Hypothalamus (tissue), 51 donors: ENCODE data around the gene IGLON5.
A peak's percentile ranks its signal among the peaks of the same experiment; 100 is the strongest.

Experiments used
- DNase-seq, 51 donors: peaks; one replicate each; lab custom pipeline; 2025; lab: John Stamatoyannopoulos, UW

IGLON5 gene

GRCh38 chr19:51311351-51312257, at the start of gene IGLON5:
Gene IGLON5 (plus strand): TSS chr19:51311644. CDS start chr19:51311848, 204 bp downstream.
- DNase-seq: peak in 18 of 51 donors; percentile 9 to 63 (median 28)

DNA sequence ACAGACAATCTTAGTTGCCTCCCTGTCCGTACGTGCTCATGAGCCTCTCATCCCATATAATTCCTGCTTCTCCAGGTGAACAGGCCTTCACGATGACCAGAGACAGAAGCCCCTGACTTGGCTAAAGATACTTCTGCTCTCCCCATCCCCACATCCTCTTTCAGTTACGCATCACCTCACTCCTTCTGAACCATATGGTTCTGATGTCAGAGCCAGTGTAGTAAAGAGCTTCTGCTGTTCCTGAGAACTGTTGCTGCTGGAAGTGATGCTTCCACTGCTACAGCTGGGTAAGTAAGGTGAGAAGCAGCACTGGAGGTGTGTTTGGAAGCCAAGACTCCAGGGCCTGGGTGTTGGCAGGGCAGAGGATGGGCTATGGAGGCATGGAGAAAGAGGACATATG, 47.6 kb upstream of the IGLON5 start:
- no peak for DNase-seq

DNA sequence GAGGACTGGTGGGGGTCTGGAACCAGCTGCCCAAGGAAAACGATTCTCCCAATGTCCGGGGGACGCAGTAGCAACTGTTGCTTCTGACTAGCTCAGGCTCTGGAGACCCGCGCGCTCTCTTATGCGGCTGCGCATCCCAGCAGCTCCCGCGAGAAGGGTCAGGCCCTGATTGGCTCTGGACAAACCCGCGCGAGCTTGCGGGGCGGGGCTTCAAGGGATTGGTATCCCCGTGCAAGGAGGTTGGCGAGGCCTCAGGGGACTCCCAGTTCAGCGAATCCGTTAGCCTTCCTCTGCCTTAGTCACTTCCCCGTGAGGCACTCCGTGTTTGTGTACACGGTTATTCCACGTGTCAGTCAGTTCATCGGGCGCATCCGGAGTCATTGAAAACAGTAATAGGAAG, 40.4 kb upstream of the IGLON5 start:
- DNase-seq: peak in 7 of 51 donors; percentile 4 to 16 (median 11)

DNA sequence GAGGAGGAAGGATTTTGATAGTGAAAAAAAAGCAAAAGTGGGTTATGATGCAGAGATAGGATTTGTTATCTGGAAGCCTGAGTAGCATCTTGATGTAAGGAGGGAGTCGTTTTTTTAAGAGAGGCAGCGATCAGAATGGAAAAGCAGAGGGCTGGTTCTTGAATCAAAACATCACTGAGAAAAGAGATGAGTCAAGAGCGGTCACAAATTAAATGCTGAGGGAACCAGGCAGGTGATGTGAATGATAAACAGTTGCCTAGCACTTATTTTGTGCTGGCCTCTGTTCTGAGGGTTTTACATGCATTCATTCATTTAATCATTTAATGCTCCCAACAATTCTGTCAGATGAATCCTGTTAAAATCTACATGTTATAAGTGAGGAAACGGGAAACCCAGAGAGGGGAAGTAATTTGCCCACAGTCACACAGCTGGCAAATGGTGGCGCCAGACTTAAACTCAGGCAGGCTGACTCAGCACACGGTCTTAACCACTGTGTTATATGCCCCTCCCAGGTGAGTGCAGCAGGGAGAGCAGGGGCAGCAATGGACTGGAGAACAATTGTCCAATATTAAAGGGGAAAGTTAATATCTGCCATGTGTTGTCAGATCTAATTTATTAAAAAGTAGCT, 39.1 kb upstream of the IGLON5 start:
- DNase-seq: no peak

DNA sequence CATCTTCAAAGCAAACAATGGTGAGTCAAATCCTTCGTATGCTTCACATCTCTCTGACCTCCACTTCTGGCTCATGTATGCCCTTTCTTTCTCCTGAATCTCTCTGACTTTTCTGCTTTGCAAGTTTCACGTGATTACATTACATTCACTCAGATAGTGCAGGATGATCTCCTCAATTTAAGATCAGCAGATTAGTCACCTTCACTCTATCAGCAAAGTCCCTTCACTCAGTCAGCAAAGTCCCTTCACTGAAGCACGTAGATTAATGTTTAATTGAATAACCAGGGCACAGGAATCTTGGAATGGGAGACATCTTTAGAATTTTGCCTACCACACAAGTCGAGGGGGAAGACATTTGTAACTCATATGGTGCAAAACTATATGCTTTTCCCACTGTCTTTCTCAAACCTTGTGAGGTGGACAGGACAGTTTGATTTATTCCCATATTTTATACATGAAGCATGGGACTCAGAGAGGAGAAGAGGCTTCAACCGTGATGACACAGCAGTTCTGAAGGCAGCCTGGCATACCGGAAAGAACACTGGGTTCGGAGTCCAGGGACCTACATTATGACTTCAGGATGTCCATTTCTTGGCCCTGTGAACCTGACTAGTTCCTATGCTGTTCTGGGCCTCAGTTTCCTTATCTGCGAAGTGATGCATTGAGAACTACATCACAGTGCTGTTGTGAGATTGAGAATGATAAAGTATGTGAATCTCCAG, 37.2 kb upstream of the IGLON5 start:
- DNase-seq: no peak

GRCh38 chr19:51277112-51277511, 34.3 kb upstream of the IGLON5 start:
- DNase-seq: no peak

DNA sequence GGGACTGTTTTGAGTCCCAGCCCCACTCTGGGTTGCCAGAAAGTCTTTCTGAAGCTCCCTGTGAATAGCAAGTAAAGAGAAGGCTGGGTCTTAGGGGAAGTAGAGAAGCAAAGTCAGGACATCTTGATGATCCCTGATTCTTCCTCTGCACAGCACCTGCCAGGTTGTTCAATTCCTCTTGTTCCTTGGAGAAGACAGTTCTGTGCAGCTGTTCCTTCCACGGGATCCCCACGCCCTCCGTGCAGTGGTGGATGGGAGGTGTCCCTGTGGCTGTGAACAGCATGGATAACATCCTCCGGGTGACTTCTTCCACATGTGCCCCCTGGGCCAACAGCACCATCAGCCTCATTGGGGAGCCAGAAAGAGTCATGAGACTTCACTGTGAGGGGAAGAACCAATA, 29.1 kb upstream of the IGLON5 start:
- DNase-seq: no peak

DNA sequence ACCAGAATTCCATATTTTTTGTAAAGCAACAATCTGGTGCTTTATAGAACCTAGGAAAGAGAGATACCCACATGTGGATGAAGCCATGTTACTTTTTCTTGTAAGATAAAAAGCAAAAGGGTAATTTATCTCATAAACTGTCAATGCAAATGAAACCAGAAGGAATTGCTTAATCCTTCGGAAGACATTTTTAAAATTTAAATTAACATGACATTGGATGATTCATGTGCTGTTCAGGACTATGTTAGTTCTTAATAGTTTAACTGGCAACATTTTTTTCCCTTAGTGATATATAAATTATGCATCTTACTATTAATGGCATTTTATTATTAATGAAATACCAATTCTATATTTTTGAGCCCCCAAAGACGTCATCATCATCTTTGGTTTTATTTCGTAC, 25.8 kb upstream of the IGLON5 start:
- no peak for DNase-seq

DNA sequence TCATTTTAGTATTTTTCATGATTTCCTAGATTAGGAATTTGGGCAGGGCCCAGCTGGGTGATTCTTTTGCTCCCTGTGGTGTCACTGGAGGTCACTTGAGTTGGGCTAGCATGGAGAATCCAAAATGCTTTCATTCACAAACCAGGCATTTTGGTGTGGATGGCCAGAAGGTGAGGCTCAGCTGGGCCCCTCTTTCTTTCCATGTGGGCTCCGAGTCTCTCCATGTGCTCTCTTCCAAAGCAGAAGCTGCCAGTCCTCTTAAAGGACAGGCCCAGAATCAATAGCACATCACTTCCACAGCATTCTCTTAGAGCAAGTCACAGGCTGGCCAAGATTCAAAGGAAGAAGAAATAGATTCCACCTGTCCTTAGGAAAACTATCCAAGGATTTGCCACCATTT, 21.8 kb upstream of the IGLON5 start:
- DNase-seq: no peak

GRCh38 chr19:51292971-51293370, 18.5 kb upstream of the IGLON5 start:
- DNase-seq: peak in 4 of 51 donors; percentile 5 to 28 (median 10)

DNA sequence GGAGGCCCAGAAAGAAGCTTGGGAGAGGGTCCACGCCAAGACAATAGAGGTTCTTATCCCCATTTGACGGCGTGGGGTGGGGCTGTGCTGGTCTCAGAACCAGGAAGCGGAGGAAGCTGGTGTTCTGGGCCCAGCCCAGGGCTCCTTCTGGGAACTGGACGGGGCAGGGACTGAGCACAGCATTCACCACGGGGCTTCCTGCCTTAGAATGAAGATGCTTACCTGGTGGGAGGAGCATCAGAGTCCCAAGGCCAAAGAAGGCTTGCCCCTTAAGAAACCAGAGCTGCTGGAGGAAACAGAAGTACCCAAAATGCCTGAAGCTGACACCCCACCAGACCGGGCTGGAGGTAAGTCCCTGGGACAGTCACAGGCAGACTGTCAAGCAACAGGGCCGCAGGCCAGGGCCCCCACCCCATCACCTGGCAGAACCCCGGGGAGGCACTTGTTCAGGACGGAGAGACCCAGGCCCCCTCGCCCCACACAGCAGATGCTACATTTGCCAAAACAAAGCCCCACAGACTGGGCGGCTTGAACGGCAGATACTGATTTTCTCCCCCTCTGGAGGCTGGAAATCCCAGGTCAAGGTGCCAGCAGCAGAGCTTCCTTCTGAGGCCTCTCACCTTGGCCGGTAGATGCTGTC, 17.8 kb upstream of the IGLON5 start:
- no peak for DNase-seq

DNA sequence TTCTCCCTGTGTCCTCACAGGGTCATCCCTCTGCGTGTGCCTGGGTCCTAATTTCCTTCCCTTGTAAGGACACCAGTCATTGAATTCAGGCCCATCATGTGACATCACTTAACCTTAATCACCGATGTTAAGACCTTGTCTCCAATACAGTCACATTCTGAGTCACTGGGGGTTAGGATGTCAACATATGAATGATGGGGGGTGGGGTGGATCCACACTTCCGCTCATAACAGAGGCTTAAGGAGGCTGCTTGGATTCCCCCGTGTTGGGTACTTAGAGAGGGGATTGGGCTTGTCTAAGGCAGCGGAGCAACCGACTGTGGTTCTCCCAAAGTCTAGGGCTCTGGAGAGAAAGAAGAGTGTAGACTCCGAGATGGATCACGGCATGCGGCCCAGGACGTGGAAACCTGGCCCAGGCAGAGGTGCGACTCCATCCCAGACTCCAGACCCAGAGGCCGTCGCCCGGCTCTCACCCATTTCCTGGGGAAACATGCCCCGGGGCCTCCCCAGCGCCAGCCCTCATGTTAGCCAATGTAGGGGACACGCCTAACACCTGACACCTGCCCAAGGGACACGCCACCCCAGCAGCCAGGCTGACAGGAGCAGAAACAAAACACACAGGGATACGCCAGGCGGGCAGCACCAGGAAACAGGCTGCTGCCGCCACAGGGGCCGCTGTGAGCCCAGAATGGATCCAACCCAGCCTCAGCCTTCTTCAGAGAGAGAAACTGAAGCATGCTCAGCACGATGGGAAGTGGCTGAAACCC, 17.1 kb upstream of the IGLON5 start:
- no peak for DNase-seq

GRCh38 chr19:51294977-51295375, 16.5 kb upstream of the IGLON5 start:
- DNase-seq: no peak

- DNase-seq: no peak
Observed at GRCh38 chr19:51295382-51296126, 15.9 kb upstream of the IGLON5 start.

DNA sequence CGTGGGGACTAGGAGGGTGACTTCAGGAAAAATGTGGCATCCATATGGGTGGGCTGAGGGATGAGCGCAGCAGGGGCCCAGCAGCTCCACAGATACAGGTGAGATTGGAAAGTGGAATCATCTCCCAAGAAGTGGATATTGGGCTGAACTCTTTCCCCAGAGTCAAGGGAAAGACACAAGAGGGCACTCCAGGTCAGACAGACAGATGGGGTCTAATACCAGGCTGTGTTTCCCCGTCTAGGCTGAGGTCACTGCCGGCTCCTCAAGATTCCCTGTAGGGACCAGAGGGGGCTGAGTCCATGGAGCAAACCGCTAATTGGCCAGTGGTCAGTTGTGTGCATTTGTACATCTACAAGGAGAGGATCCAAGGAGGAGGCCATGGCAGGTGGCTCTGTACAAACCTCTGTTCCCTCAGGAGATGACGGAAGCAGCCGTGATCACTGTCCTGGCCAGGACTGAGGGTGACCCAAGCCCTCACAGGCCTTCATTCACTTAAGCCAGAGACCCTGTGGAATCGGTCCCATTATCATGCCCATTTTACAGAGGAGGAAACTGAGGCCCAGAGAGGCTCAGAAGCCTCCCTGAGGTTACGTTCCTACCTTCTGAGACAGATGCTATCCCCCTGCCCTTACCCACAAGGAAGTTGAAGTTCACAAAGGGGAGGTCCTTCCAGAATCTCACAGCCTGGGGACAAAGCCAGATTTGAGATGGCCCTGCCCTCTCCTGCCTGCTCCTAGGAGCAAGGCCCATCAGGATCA, 14.9 kb upstream of the IGLON5 start:
- no peak for DNase-seq

- no peak for DNase-seq
Observed at GRCh38 chr19:51297406-51297805, 14.0 kb upstream of the IGLON5 start.

- DNase-seq: no peak
Observed at GRCh38 chr19:51301266-51301665, 10.2 kb upstream of the IGLON5 start.

- no peak for DNase-seq
Observed at GRCh38 chr19:51305479-51305878, 6.0 kb upstream of the IGLON5 start.

GRCh38 chr19:51316688-51317087, 5.2 kb downstream of the IGLON5 start:
- DNase-seq: no peak
